Activated naive CD4-positive, alpha-beta T cell treated with anti-CD3 and anti-CD28 coated beads for 36 hours (primary cell): ENCODE data around the gene PRPF8. TPM values are rescaled to one million over a fixed set of nuclear protein-coding genes. Genes with fewer than 3 reads are reported as not detected.
"Not testable (repeated sequence)": the region's sequence is repeated elsewhere in the genome, so short reads cannot be mapped to it uniquely, and the experiment has no call there.

Experiments used
- CTCF ChIA-PET: fragments of 350-600 bp; sonication (Branson Sonifier 250); formaldehyde crosslinking; loops from one replicate; lab custom pipeline; 2021; ENCODE audit warnings: antibody characterized with exemption; lab: Charles Lee
- DNase-seq: peaks from one replicate; pipeline ENCODE4 v3.0.0-alpha.2; 2020
- H3K27ac Mint-ChIP-seq: one replicate; pipeline ENCODE4 v1.8.0; 2021; ENCODE audit warnings: mild to moderate bottlenecking, mixed read lengths
- H3K27me3 Mint-ChIP-seq: one replicate; pipeline ENCODE4 v1.8.0; 2021; ENCODE audit warnings: low read depth, mixed read lengths
- H3K36me3 Mint-ChIP-seq: one replicate; pipeline ENCODE4 v1.8.0; 2021; ENCODE audit warnings: low read depth, mixed read lengths
- H3K4me1 Mint-ChIP-seq: one replicate; pipeline ENCODE4 v1.8.0; 2021; ENCODE audit warnings: low read depth, mixed read lengths
- H3K4me3 Mint-ChIP-seq: one replicate; pipeline ENCODE4 v1.8.0; 2021; ENCODE audit warnings: mild to moderate bottlenecking, moderate library complexity, mixed read lengths
- H3K9me3 Mint-ChIP-seq: one replicate; pipeline ENCODE4 v1.8.0; 2021; ENCODE audit warnings: mixed read lengths
- intact Hi-C: fragments of 100-400 bp; cut with micrococcal nuclease; formaldehyde crosslinking; loops from one replicate; pipeline ENCODE4 v1.15.1; 2023
- total RNA-seq, 2 experiments: library from RNA; stranded (reverse); gene quantifications; one replicate each; pipeline ENCODE4 v1.2.3, GENCODE V29; 2021

Gene PRPF8
- total RNA-seq, 2 experiments from 2014 or later: 458 to 479 TPM

- peaks cover 69% of the 10 kb centered on the region for H3K36me3 Mint-ChIP-seq
- H3K27me3 Mint-ChIP-seq: no peaks in the 10 kb centered on the region
- H3K9me3 Mint-ChIP-seq: no peaks in the 10 kb centered on the region
- CTCF ChIA-PET: interaction anchor here (0.7 to 0.8 kb wide), 2 partner anchors 25 to 192 kb away, joined by 3 read pairs; no protein-coding TSS in a partner anchor
- intact Hi-C loops: no loop called here
- H3K27ac Mint-ChIP-seq: no peak overlapping the region
- peaks cover 8% of the 10 kb centered on the region for H3K4me1 Mint-ChIP-seq
- H3K4me3 Mint-ChIP-seq: no peak overlapping the region
- no peak for DNase-seq
Observed at GRCh38 chr17:1673041-1673785, 11.5 kb downstream of the PRPF8 start.

- intact Hi-C loops, H3K4me1 Mint-ChIP-seq, H3K27ac Mint-ChIP-seq, H3K4me3 Mint-ChIP-seq, DNase-seq, H3K27me3 Mint-ChIP-seq, H3K9me3 Mint-ChIP-seq: not testable (repeated sequence)
- CTCF ChIA-PET: interaction anchor here (0.7 to 1.4 kb wide), 4 partner anchors 11 to 222 kb away, joined by 3 to 4 read pairs (median 3); no protein-coding TSS in a partner anchor
- H3K36me3 Mint-ChIP-seq: peaks cover 62% of the 10 kb centered on the region
Observed at GRCh38 chr17:1663934-1664333, 20.7 kb downstream of the PRPF8 start.

GRCh38 chr17:1661045-1661444 lies 23.6 kb downstream of the PRPF8 start:
- DNase-seq: no peak
- no peak overlapping the region for H3K27ac Mint-ChIP-seq
- H3K36me3 Mint-ChIP-seq: peaks cover 67% of the 10 kb centered on the region
- no peaks in the 10 kb centered on the region for H3K27me3 Mint-ChIP-seq
- CTCF ChIA-PET: interaction anchor here (0.6 to 2.1 kb wide), 3 partner anchors 8 to 61 kb away, joined by 3 to 16 read pairs (median 4); no protein-coding TSS in a partner anchor
- intact Hi-C loops: no loop called here
- no peak overlapping the region for H3K4me3 Mint-ChIP-seq
- no peaks in the 10 kb centered on the region for H3K4me1 Mint-ChIP-seq
- H3K9me3 Mint-ChIP-seq: no peaks in the 10 kb centered on the region

GRCh38 chr17:1658100-1658499 lies 26.6 kb downstream of the PRPF8 start:
- H3K9me3 Mint-ChIP-seq: no peaks in the 10 kb centered on the region
- DNase-seq: no peak
- CTCF ChIA-PET: no interaction called here
- peaks cover 73% of the 10 kb centered on the region for H3K36me3 Mint-ChIP-seq
- no peaks in the 10 kb centered on the region for H3K27me3 Mint-ChIP-seq
- intact Hi-C loops: no loop called here
- H3K4me3 Mint-ChIP-seq: no peak overlapping the region
- H3K4me1 Mint-ChIP-seq: no peaks in the 10 kb centered on the region
- H3K27ac Mint-ChIP-seq: no peak overlapping the region

GRCh38 chr17:1653735-1654134 lies 30.9 kb downstream of the PRPF8 start:
- Mint-ChIP-seq H3K4me1 (peaks cover 12% of the 10 kb centered on the region), H3K36me3 (peaks cover 56% of the 10 kb centered on the region), H3K4me3 (no peak overlapping the region), H3K27me3 (no peaks in the 10 kb centered on the region), H3K27ac (no peak overlapping the region), H3K9me3 (no peaks in the 10 kb centered on the region)
- intact Hi-C loops: no loop called here
- CTCF ChIA-PET: interaction anchor here (0.6 to 2.1 kb wide), 2 partner anchors 15 to 882 kb away, joined by 5 to 7 read pairs; no protein-coding TSS in a partner anchor
- DNase-seq: no peak

- Mint-ChIP-seq H3K4me1 (peaks cover 16% of the 10 kb centered on the region), H3K36me3 (peaks cover 47% of the 10 kb centered on the region)
- H3K27ac Mint-ChIP-seq, H3K9me3 Mint-ChIP-seq, intact Hi-C loops, H3K27me3 Mint-ChIP-seq, DNase-seq, H3K4me3 Mint-ChIP-seq: not testable (repeated sequence)
- CTCF ChIA-PET: interaction anchor here (0.6 to 1.3 kb wide), 5 partner anchors 12 to 587 kb away, joined by 3 to 4 read pairs (median 3); no protein-coding TSS in a partner anchor
Observed at GRCh38 chr17:1652794-1653193, 31.9 kb downstream of the PRPF8 start.

- intact Hi-C loops: no loop called here
- CTCF ChIA-PET: interaction anchor here (1.3 kb wide), 1 partner anchor 15 kb away, joined by 3 read pairs; no protein-coding TSS in a partner anchor
- Mint-ChIP-seq H3K27me3 (no peaks in the 10 kb centered on the region), H3K9me3 (no peaks in the 10 kb centered on the region), H3K36me3 (peaks cover 40% of the 10 kb centered on the region), H3K4me3 (no peak overlapping the region), H3K4me1 (peaks cover 21% of the 10 kb centered on the region), H3K27ac (no peak overlapping the region)
- DNase-seq: no peak
Observed at GRCh38 chr17:1651559-1651844, 33.2 kb downstream of the PRPF8 start.

- Mint-ChIP-seq H3K27ac (no peak overlapping the region), H3K4me1 (peaks cover 22% of the 10 kb centered on the region), H3K4me3 (no peak overlapping the region), H3K36me3 (peaks cover 34% of the 10 kb centered on the region), H3K27me3 (no peaks in the 10 kb centered on the region), H3K9me3 (no peaks in the 10 kb centered on the region)
- DNase-seq: no peak
- intact Hi-C loops: no loop called here
- CTCF ChIA-PET: no interaction called here
Observed at GRCh38 chr17:1650731-1651558, 33.7 kb downstream of the PRPF8 start.

- Mint-ChIP-seq H3K27ac (no peak within 1 kb of the TSS), H3K4me3 (peak within 1 kb of the TSS; percentile 62), H3K36me3 (peaks cover 29% of the 10 kb centered on the region), H3K9me3 (no peaks in the 10 kb centered on the region), H3K27me3 (no peaks in the 10 kb centered on the region), H3K4me1 (peaks cover 32% of the 10 kb centered on the region)
- intact Hi-C loops: loop anchor here (1.0 to 5.0 kb wide), 4 partner anchors 34 to 177 kb away; partner anchors contain the start of genes PITPNA, PRPF8 and SMYD4
- CTCF ChIA-PET: interaction anchor here (0.6 to 2.9 kb wide), 8 partner anchors 18 to 269 kb away, joined by 3 to 13 read pairs (median 3); partner anchors contain the start of gene PRPF8
- DNase-seq: no peak
Observed at GRCh38 chr17:1649844-1650501, 34.7 kb downstream of the PRPF8 start, which contains the start of gene RILP. Gene RILP, minus strand, starts transcription at chr17:1649866. Its CDS starts 62 bp downstream, at chr17:1649804.

GRCh38 chr17:1648963-1649843 lies 35.5 kb downstream of the PRPF8 start:
- DNase-seq: peak; percentile 94
- Mint-ChIP-seq H3K27ac (no peak overlapping the region), H3K4me1 (peaks cover 40% of the 10 kb centered on the region), H3K27me3 (no peaks in the 10 kb centered on the region), H3K36me3 (peaks cover 26% of the 10 kb centered on the region), H3K4me3 (peak overlapping the region; percentile 62), H3K9me3 (no peaks in the 10 kb centered on the region)
- intact Hi-C loops: loop anchor here (1.0 to 5.0 kb wide), 4 partner anchors 35 to 178 kb away; partner anchors contain the start of genes PITPNA, PRPF8 and SMYD4
- CTCF ChIA-PET: interaction anchor here (0.5 to 2.9 kb wide), 15 partner anchors 10 to 270 kb away, joined by 3 to 13 read pairs (median 3); partner anchors contain the start of gene PRPF8
